Keratinocyte (primary cell): ENCODE results near the gene SPRY1. TPM values are rescaled to one million over a fixed set of nuclear protein-coding genes. Genes with fewer than 3 reads are reported as not detected.

ENCODE experiments used
- DNase-seq: peaks from one replicate; pipeline ENCODE4 v3.0.0-alpha.2; 2011; ENCODE audit warnings: low read depth, missing footprints, low spot score
- FAIRE-seq: peaks from 2 replicates; lab custom pipeline; 2011; peaks lifted over from hg19 to GRCh38; lab: Jason Lieb, UNC
- H2AFZ ChIP-seq: 2 replicates; pipeline ENCODE4 v1.6.0; 2012; ENCODE audit warnings: low read length, control low read depth, inconsistent platforms; ENCODE audit not compliant: control insufficient read depth
- H3K27ac ChIP-seq: 2 replicates; pipeline ENCODE4 v1.5.1; 2011; ENCODE audit warnings: low read length; ENCODE audit not compliant: control insufficient read depth, insufficient read depth
- H3K27me3 ChIP-seq: 3 replicates; pipeline ENCODE4 v1.6.0; 2011; ENCODE audit warnings: low read length; ENCODE audit not compliant: control insufficient read depth, insufficient read depth; ENCODE audit errors: extremely low read depth
- H3K36me3 ChIP-seq, 2 experiments: 2 replicates in 1 of 2; 3 replicates in 1 of 2; pipeline ENCODE4 v1.5.1; 2011; ENCODE audit warnings: low read length in 2 of 2, mild to moderate bottlenecking in 1 of 2; ENCODE audit not compliant: control insufficient read depth in 2 of 2, insufficient read depth in 2 of 2; ENCODE audit errors: extremely low read depth in 1 of 2
- H3K4me1 ChIP-seq: 3 replicates; pipeline ENCODE4 v1.5.1; 2011; ENCODE audit warnings: low read length; ENCODE audit not compliant: control insufficient read depth, insufficient read depth; ENCODE audit errors: extremely low read depth
- H3K4me2 ChIP-seq: 3 replicates; pipeline ENCODE4 v1.6.0; 2011; ENCODE audit warnings: low read depth, low read length; ENCODE audit not compliant: control insufficient read depth, insufficient read depth; ENCODE audit errors: extremely low read depth
- H3K4me3 ChIP-seq, 3 experiments: fragments of 200-600 bp in 1 of 3; sonication (generic) in 1 of 3; 2 replicates in 2 of 3; 3 replicates in 1 of 3; pipeline ENCODE4 v1.5.1; 2011 to 2016; ENCODE audit warnings: low read length in 3 of 3, mild to moderate bottlenecking in 3 of 3, control low read depth in 2 of 3, inconsistent platforms in 1 of 3, low read depth in 1 of 3, mixed read lengths in 1 of 3, mixed run types in 1 of 3, moderate library complexity in 1 of 3; ENCODE audit not compliant: control insufficient read depth in 2 of 3, insufficient read depth in 2 of 3; ENCODE audit errors: extremely low read depth in 1 of 3
- H3K79me2 ChIP-seq: 2 replicates; pipeline ENCODE4 v1.6.0; 2012; ENCODE audit warnings: low read length; ENCODE audit not compliant: control insufficient read depth, insufficient read depth
- H3K9ac ChIP-seq: 3 replicates; pipeline ENCODE4 v1.6.0; 2011; ENCODE audit warnings: low read length; ENCODE audit not compliant: control insufficient read depth, insufficient read depth; ENCODE audit errors: extremely low read depth
- H3K9me1 ChIP-seq: 3 replicates; pipeline ENCODE4 v1.6.0; 2011; ENCODE audit warnings: low read length; ENCODE audit not compliant: control insufficient read depth, insufficient read depth; ENCODE audit errors: extremely low read depth
- H3K9me3 ChIP-seq: 2 replicates; pipeline ENCODE4 v1.5.1; 2012; ENCODE audit warnings: low read depth, low read length; ENCODE audit not compliant: control insufficient read depth
- H4K20me1 ChIP-seq: 3 replicates; pipeline ENCODE4 v1.6.0; 2011; ENCODE audit warnings: low read length; ENCODE audit not compliant: control insufficient read depth, insufficient read depth; ENCODE audit errors: extremely low read depth
- EZH2 ChIP-seq: IDR thresholded peaks from one replicate; pipeline ENCODE4 v1.6.1; 2012; ENCODE audit warnings: inconsistent platforms, mild to moderate bottlenecking, low read length, moderate library complexity
- dilution Hi-C: fragments of 300-500 bp; cut with MboI; formaldehyde crosslinking; loops from one replicate; pipeline ENCODE4 v1.7.0; 2020; ENCODE audit warnings: low sequenced_read_pairs; ENCODE audit not compliant: extremely low pct_ligation_motif_present
- polyA plus RNA-seq, 5 experiments: library from polyadenylated mRNA; depleted of rRNA in 3 of 5; stranded (reverse) in 3 of 5; stranded (forward) in 1 of 5; unstranded in 1 of 5; fragments of >200 nt; gene quantifications; 1 replicate in 1 of 5; 2 replicates in 3 of 5; 3 replicates in 1 of 5; pipeline versions ENCODE4 v1.2.1 to v1.2.3, GENCODE V29; 2011 to 2012; ENCODE audit warnings: missing spikeins in 2 of 5, low read depth in 1 of 5, low replicate concordance in 1 of 5
- TF ChIP-seq, protein P1 (sequence below), 3 experiments: IDR thresholded peaks in 1 of 3; conservative IDR thresholded peaks in 1 of 3; optimal IDR thresholded peaks in 1 of 3; 2 replicates in 2 of 3; 3 replicates in 1 of 3; pipeline versions ENCODE3 to v1.5.1; 2011; ENCODE audit warnings: low read length in 3 of 3, mild to moderate bottlenecking in 3 of 3, moderate library complexity in 2 of 3, control low read depth in 1 of 3, inconsistent platforms in 1 of 3; ENCODE audit not compliant: insufficient read depth in 2 of 3; ENCODE audit errors: extremely low read depth in 1 of 3

SPRY1 gene
- polyA plus RNA-seq, 1 donor (not counting 4 experiments of a cell fraction or from before 2014, with no cell fraction given), result 3.6 TPM

DNA sequence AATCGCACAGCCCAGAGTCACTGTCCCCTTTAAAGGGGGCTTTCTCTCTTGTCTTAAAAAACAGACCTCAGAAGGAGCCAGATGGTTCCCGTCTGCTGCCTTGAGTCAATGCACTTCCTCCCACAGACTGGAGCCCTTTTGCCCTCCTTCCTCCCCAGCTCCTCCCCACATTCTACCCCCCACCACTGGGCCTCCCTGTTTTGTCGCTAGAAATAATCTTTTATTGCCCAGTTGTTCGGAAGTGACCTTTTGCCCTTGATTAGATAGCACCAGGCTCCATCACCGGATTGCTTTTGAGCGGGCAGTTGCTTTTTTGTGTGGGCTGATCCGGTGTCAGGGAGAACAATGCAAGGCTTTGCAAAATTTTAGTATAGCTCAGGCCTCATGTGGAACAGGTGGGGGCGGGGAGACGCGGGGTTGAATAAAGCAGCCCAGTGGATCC is 47.7 kb downstream of the SPRY1 start:
- Histone ChIP-seq H3K27me3 (no peaks in the 10 kb centered on the region), H2AFZ (no peak overlapping the region), H3K4me1 (no peaks in the 10 kb centered on the region), H3K9ac (no peak overlapping the region), H3K79me2 (no peaks in the 10 kb centered on the region), H3K4me3 (no peak overlapping the region), H3K9me3 (no peaks in the 10 kb centered on the region), H3K27ac (no peak overlapping the region), H4K20me1 (no peaks in the 10 kb centered on the region), H3K9me1 (no peaks in the 10 kb centered on the region), H3K4me2 (no peak overlapping the region), H3K36me3 (no peaks in the 10 kb centered on the region)
- no peak for FAIRE-seq
- TF ChIP-seq, protein P1, sequence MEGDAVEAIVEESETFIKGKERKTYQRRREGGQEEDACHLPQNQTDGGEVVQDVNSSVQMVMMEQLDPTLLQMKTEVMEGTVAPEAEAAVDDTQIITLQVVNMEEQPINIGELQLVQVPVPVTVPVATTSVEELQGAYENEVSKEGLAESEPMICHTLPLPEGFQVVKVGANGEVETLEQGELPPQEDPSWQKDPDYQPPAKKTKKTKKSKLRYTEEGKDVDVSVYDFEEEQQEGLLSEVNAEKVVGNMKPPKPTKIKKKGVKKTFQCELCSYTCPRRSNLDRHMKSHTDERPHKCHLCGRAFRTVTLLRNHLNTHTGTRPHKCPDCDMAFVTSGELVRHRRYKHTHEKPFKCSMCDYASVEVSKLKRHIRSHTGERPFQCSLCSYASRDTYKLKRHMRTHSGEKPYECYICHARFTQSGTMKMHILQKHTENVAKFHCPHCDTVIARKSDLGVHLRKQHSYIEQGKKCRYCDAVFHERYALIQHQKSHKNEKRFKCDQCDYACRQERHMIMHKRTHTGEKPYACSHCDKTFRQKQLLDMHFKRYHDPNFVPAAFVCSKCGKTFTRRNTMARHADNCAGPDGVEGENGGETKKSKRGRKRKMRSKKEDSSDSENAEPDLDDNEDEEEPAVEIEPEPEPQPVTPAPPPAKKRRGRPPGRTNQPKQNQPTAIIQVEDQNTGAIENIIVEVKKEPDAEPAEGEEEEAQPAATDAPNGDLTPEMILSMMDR (optimal IDR thresholded peaks at IDR 0.05 in 1 of 3, IDR thresholded peaks at IDR 0.05 in 1 of 3, conservative IDR thresholded peaks at IDR 0.05 in 1 of 3; ENCODE audit: extremely low read depth in 1 of 3, insufficient read depth in 2 of 3, low read length in 3 of 3), result no peak
- no peak for TF ChIP-seq EZH2
- no peak for DNase-seq
- dilution Hi-C loops, result no loop called here

DNA sequence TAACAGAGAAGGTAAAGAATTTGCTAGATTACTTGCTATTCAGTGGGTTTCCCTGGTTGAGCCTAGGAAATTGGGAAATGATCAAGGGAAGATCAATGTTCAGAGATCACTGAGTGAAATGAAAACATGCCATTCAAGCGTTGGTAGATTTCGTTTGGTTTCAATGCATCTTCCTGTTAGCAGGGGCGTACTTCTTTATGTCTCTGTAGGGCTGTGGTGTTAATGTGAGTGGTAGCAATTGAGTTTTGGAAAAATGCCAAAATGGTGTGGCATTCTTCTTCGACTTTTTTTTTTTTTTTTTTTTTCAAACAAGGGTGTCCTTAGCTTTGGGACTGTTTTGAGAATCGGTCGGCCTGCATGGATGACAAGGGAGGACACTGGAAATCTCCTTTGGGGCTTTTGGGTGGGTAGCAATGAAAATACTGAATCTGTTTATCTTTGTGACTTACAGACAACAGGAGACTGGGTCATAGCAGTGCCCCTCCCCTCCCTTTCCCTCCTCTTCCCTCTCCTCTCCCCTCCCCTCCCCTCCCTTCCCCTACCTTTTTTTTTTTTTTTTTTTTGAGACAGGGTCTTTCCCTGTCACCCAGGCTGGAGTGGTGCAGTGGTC is 50.4 kb downstream of the SPRY1 start:
- Histone ChIP-seq H3K9me1 (no peaks in the 10 kb centered on the region), H3K27ac (no peak overlapping the region), H3K9me3 (no peaks in the 10 kb centered on the region), H3K36me3 (no peaks in the 10 kb centered on the region), H3K4me1 (peaks cover 3% of the 10 kb centered on the region), H3K4me2 (no peak overlapping the region), H3K9ac (no peak overlapping the region), H3K79me2 (no peaks in the 10 kb centered on the region), H3K27me3 (no peaks in the 10 kb centered on the region), H3K4me3 (no peak overlapping the region), H4K20me1 (no peaks in the 10 kb centered on the region), H2AFZ (no peak overlapping the region)
- DNase-seq, result no peak
- dilution Hi-C loops, result no loop called here
- no peak for FAIRE-seq
- no peak for TF ChIP-seq EZH2
- TF ChIP-seq, protein P1 (optimal IDR thresholded peaks at IDR 0.05 in 1 of 3, IDR thresholded peaks at IDR 0.05 in 1 of 3, conservative IDR thresholded peaks at IDR 0.05 in 1 of 3; ENCODE audit: extremely low read depth in 1 of 3, insufficient read depth in 2 of 3, low read length in 3 of 3), result no peak
